BE2C (cell line): ENCODE measurements around the gene HOXC10.

ENCODE experiments used
- DNase-seq: peaks from one replicate; pipeline ENCODE4 v3.0.0-alpha.2; 2020
- H3K27me3 ChIP-seq: fragments of 250-450 bp; sonication (Bioruptor Pico); 2 replicates; pipeline ENCODE4 v1.5.1; 2020; ENCODE audit warnings: mild to moderate bottlenecking
- H3K36me3 ChIP-seq: fragments of 250-450 bp; sonication (Bioruptor Pico); 2 replicates; pipeline ENCODE4 v1.5.1; 2020; ENCODE audit warnings: mild to moderate bottlenecking
- H3K4me1 ChIP-seq: fragments of 250-450 bp; sonication (Bioruptor Pico); 2 replicates; pipeline ENCODE4 v1.5.1; 2020
- H3K4me3 ChIP-seq: 2 replicates; pipeline ENCODE4 v1.5.1; 2011; ENCODE audit warnings: low read depth, low read length
- H3K9me3 ChIP-seq: fragments of 250-450 bp; sonication (Bioruptor Pico); 2 replicates; pipeline ENCODE4 v1.5.1; 2020
- TF ChIP-seq, protein P1 (sequence below): IDR thresholded peaks from 2 replicates; pipeline ENCODE4 v1.5.1; 2012; ENCODE audit warnings: mild to moderate bottlenecking, low read depth, low read length

HOXC10 gene

DNA sequence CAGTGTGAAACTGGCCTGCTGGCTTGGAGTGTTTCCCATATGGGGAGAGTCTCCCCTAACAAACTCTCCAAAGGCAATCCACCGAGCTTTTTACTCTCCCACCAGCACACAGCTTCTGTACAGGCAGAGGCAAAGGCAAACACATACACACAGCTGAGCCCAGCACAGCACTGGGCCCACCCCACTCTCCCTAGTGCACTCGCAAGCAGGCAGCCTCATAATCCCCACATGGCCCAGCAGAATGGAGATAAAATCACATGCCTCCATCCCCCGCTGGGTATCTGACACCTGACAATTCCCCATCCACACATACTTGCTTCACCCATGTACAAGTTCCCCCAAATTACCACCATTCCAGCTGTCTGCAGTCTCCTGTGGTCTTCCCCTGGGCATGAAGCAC lies 26.8 kb upstream of the HOXC10 start:
- Histone ChIP-seq H3K27me3 (peaks cover 98% of the 10 kb centered on the region), H3K9me3 (no peaks in the 10 kb centered on the region), H3K4me1 (no peaks in the 10 kb centered on the region), H3K4me3 (no peak overlapping the region), H3K36me3 (no peaks in the 10 kb centered on the region)
- TF ChIP-seq, protein P1, sequence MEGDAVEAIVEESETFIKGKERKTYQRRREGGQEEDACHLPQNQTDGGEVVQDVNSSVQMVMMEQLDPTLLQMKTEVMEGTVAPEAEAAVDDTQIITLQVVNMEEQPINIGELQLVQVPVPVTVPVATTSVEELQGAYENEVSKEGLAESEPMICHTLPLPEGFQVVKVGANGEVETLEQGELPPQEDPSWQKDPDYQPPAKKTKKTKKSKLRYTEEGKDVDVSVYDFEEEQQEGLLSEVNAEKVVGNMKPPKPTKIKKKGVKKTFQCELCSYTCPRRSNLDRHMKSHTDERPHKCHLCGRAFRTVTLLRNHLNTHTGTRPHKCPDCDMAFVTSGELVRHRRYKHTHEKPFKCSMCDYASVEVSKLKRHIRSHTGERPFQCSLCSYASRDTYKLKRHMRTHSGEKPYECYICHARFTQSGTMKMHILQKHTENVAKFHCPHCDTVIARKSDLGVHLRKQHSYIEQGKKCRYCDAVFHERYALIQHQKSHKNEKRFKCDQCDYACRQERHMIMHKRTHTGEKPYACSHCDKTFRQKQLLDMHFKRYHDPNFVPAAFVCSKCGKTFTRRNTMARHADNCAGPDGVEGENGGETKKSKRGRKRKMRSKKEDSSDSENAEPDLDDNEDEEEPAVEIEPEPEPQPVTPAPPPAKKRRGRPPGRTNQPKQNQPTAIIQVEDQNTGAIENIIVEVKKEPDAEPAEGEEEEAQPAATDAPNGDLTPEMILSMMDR = no peak
- DNase-seq = no peak

DNA sequence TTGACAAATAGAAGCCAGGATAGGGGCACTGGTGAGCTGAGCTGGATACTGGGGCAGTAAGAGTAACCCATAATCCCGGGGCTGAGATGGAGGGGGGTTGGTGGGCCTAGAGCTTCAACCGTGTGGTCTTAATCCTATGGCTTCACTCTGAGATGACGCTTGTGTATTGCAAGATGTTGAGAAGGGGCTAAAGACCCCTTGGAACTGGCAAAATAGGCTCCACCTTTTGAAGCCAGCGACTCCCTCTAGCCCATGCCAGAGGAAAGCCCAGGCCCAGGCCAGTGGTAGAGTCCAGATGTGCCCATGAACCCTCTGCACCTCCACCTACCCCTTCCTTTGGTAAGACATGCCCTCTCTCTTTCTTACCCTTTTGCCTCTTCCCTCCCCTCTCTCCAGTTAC lies 25.6 kb upstream of the HOXC10 start:
- no peaks in the 10 kb centered on the region for H3K9me3 ChIP-seq
- peaks cover 1% of the 10 kb centered on the region for H3K4me1 ChIP-seq
- H3K36me3 ChIP-seq = no peaks in the 10 kb centered on the region
- no peak overlapping the region for H3K4me3 ChIP-seq
- DNase-seq = no peak
- peaks cover 96% of the 10 kb centered on the region for H3K27me3 ChIP-seq
- TF ChIP-seq, protein P1 = no peak

DNA sequence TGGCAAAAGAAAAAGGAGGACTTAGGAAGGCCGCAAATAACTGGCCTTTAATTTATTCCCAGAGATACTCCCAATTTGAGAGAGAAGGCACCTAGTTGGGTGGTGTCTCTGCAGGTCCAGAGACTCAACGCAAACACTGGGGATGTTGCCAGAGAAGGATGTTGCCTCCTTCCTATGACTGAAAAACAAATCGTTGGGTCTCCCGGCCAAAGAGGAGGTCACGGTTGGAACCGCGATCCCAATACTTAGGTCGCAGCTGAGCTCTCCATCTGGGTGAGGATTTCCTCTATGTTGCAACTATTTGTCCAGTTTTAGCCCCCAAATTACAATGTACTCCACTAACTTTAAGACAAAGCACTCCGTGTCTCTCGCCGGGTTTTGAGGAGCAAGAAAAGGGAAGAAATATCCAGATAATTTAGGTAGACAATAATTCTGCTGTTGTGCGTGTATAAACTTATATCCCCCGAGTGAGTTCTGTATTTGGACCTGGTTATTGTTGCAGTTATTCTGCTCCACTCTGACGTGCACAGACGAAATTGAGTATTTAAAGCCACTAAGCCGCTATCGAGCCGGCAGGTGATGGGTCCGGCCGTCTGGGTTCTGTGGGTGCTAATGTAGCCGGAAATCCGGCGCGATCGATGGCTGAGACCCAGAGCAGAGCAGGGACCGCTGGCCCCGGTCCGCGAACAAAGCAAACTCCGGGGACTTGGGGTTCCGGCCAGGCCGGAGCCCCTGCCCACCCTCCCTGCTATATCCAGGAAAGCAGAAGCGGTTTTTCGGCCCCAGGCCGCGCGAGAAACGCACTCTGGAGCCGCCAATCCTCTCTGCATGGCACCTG lies 24.5 kb upstream of the HOXC10 start:
- no peaks in the 10 kb centered on the region for H3K36me3 ChIP-seq
- no peaks in the 10 kb centered on the region for H3K9me3 ChIP-seq
- no peak overlapping the region for H3K4me3 ChIP-seq
- H3K27me3 ChIP-seq = peaks cover 92% of the 10 kb centered on the region
- no peak for DNase-seq
- peaks cover 9% of the 10 kb centered on the region for H3K4me1 ChIP-seq
- TF ChIP-seq, protein P1 = no peak

DNA sequence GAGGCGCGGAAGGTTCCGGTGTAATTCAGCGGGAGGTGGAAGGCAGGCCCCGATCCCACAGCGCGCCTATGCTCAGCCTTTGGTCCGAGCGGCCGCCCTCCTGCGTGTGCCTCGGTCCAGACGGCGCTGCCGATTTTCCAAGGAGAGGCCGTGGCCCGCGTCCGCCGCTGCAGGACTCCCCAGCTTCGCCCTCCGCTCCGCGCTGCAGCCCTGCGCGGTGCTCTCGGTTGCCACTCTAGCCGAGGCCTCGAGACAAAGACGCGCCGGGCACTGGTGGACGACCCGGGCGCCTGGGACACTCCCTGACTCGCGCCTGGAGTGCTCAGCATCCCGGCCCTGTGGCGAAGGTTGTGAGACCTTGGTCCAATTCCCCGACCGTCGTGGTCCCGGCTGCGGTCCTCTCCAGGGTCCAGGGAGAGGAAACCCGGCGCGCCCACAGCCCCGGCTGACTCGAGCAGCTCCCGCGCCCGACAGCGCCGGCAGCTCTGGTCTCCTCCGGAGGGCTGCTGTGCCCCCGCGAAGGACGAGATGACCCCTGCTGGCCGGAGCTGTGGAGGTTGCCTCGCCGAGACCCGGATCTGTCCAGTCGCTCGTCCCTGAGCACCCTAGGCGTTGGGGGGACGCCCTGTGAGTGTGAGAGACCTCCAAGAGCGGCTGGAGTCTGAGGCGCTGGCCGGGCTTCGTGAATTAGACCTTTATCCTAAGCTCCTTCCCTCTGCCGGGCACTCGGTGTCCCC lies 23.8 kb upstream of the HOXC10 start:
- H3K9me3 ChIP-seq = no peaks in the 10 kb centered on the region
- TF ChIP-seq, protein P1 = no peak
- H3K36me3 ChIP-seq = no peaks in the 10 kb centered on the region
- H3K4me1 ChIP-seq = peaks cover 10% of the 10 kb centered on the region
- H3K27me3 ChIP-seq = peaks cover 85% of the 10 kb centered on the region
- H3K4me3 ChIP-seq = no peak overlapping the region
- no peak for DNase-seq

DNA sequence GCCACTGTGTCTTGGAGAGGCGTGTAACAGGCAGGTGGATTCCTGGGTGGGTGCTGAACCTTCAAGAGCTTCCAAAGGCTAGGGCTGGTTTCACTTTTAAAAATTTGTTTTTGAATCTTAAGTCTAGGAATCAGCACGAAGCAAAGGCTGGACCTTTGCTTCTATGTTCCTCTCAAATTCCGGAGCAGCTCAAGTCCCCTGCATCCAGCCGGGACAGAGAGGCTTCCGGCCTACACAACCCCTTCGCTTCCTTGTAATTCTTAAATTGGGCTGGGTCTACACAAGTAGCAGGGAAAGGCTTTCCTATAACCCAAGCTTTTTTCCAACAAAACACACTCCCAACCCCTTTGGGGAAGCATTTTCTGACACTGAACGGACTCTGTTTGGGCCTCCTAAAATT lies 21.9 kb upstream of the HOXC10 start:
- Histone ChIP-seq H3K36me3 (no peaks in the 10 kb centered on the region), H3K27me3 (peaks cover 72% of the 10 kb centered on the region), H3K4me3 (no peak overlapping the region), H3K9me3 (no peaks in the 10 kb centered on the region), H3K4me1 (peaks cover 18% of the 10 kb centered on the region)
- TF ChIP-seq, protein P1 = no peak
- no peak for DNase-seq
